Measurements from ENCODE around the gene CAMSAP1.
A peak's percentile ranks its signal among the peaks of the same experiment; 100 is the strongest.

CAMSAP1 gene

DNA sequence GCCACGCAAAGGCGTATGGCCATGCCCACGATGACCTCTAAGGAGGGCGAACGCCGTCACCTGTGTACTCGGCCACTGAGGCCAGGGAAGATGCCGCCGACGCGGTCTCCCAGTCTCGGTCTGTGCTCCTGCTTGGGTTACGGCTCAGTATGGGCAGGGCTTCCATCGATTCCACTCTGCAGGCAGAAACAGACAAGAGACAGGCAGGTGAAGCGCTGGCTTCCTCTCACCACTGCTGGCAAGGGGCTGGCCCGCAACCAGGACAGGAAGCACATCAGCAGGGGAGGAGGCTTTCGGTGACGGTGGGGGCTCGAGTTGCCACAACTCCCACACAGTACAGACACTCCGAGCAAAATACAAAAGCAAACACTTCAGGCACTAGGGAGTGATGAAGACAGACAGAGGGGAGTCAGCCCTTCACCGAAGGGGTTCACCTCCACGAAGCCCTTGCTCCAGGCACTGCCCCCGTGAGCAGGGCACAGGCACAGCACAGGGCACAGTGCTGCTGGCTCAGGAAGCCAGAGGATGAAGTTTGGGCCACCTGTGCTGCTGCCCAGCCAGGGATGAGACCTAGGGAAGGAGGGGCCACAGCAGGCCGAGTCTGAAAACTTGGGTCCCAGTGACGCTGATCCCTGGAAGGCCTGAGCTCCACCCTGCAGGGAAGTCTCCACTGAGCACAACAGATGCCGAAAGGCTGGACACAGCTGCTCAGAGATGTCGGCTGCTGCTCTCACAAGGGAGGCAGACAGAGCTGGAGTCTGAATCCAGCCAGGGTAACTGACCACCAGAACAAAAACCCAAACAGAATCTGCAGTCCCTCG lies 91.3 kb downstream of the CAMSAP1 start:
- CTCF ChIA-PET: interaction anchor here (1.5 kb wide), 1 partner anchor 18 kb away, joined by 6 read pairs; no protein-coding TSS in a partner anchor
- no peak for TF ChIP-seq ZNF510 (tag by site-specific recombination; IDR thresholded peaks at IDR 0.05; ENCODE audit: insufficient replicate concordance)
- no peak for TF ChIP-seq ZNF223 (tag by site-specific recombination; IDR thresholded peaks at IDR 0.05)
- TF ChIP-seq ZIC2 (tag by site-specific recombination; IDR thresholded peaks at IDR 0.05): peak; percentile 66
- POLR2A ChIA-PET: no interaction called here
- Histone ChIP-seq H3K36me3 (ENCODE audit: control insufficient read depth in 2 of 2, insufficient read depth in 1 of 2, low read length in 2 of 2) (peaks cover 4 to 92% of the 10 kb centered on the region in 2 experiments; a peak in 2 of 3 replicates), H3K9me3 (ENCODE audit: control insufficient read depth, insufficient read depth, low read depth, low read length) (no peaks in the 10 kb centered on the region), H3K27ac (ENCODE audit: extremely low read depth, low read depth, low read length) (no peak overlapping the region), H3K4me1 (ENCODE audit: control insufficient read depth, insufficient read depth, low read length) (no peaks in the 10 kb centered on the region), H3K4me3 (ENCODE audit: low read depth, low read length) (no peak overlapping the region)

DNA sequence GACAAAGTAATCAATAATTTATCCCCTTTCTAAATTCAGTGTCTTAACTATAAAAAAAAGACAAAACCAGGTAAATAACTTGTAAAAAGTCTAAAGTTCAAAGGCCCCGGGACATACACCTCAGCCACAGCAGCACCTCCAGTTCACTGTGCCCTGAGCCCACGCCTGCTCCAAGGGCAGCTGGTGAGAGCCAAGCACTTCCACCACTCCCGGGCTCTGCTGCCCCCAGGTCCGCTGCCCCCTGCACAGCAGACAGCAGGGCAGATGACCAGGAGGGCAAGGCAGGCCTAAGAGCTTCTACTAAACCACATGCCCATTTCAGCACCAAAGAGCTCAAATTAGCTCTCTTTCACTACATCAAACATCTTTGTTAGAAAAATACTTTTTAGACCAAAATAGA lies 91.9 kb downstream of the CAMSAP1 start:
- Histone ChIP-seq H3K4me1 (ENCODE audit: control insufficient read depth, insufficient read depth, low read length) (no peaks in the 10 kb centered on the region), H3K36me3 (ENCODE audit: control insufficient read depth in 2 of 2, insufficient read depth in 1 of 2, low read length in 2 of 2) (peaks cover 4 to 92% of the 10 kb centered on the region in 2 experiments; a peak in 2 of 3 replicates), H3K4me3 (ENCODE audit: low read depth, low read length) (no peak overlapping the region), H3K9me3 (ENCODE audit: control insufficient read depth, insufficient read depth, low read depth, low read length) (no peaks in the 10 kb centered on the region), H3K27ac (ENCODE audit: extremely low read depth, low read depth, low read length) (no peak overlapping the region)
- CTCF ChIA-PET: interaction anchor here (1.5 kb wide), 1 partner anchor 18 kb away, joined by 6 read pairs; no protein-coding TSS in a partner anchor
- POLR2A ChIA-PET: no interaction called here
- TF ChIP-seq MZF1 (tag by site-specific recombination; IDR thresholded peaks at IDR 0.05; ENCODE audit: borderline replicate concordance): no peak
- no peak for TF ChIP-seq ZNF138 (tag by site-specific recombination; IDR thresholded peaks at IDR 0.05; ENCODE audit: borderline replicate concordance)
- no peak for TF ChIP-seq KLF1 (tag by site-specific recombination; IDR thresholded peaks at IDR 0.05)
- no peak for TF ChIP-seq REPIN1 (tag by site-specific recombination; IDR thresholded peaks at IDR 0.05; ENCODE audit: low read depth)
- TF ChIP-seq ZBTB7A (tag by site-specific recombination; IDR thresholded peaks at IDR 0.05; ENCODE audit: low read depth): no peak
- TF ChIP-seq, protein P1, sequence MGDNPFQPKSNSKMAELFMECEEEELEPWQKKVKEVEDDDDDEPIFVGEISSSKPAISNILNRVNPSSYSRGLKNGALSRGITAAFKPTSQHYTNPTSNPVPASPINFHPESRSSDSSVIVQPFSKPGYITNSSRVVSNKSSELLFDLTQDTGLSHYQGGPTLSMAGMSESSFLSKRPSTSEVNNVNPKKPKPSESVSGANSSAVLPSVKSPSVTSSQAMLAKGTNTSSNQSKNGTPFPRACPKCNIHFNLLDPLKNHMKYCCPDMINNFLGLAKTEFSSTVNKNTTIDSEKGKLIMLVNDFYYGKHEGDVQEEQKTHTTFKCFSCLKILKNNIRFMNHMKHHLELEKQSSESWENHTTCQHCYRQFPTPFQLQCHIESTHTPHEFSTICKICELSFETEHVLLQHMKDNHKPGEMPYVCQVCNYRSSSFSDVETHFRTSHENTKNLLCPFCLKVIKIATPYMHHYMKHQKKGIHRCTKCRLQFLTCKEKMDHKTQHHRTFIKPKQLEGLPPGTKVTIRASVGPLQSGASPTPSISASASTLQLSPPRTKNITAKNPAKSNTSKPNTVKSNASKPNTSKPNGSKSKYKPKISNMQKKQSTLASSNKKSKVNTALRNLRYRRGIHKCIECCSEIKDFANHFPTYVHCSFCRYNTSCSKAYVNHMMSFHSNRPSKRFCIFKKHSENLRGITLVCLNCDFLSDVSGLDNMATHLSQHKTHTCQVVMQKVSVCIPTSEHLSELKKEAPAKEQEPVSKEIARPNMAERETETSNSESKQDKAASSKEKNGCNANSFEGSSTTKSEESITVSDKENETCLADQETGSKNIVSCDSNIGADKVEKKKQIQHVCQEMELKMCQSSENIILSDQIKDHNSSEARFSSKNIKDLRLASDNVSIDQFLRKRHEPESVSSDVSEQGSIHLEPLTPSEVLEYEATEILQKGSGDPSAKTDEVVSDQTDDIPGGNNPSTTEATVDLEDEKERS (tag by site-specific recombination; IDR thresholded peaks at IDR 0.05): no peak
- no peak for TF ChIP-seq ZNF558 (tag by site-specific recombination; IDR thresholded peaks at IDR 0.05)
- TF ChIP-seq, protein P2, sequence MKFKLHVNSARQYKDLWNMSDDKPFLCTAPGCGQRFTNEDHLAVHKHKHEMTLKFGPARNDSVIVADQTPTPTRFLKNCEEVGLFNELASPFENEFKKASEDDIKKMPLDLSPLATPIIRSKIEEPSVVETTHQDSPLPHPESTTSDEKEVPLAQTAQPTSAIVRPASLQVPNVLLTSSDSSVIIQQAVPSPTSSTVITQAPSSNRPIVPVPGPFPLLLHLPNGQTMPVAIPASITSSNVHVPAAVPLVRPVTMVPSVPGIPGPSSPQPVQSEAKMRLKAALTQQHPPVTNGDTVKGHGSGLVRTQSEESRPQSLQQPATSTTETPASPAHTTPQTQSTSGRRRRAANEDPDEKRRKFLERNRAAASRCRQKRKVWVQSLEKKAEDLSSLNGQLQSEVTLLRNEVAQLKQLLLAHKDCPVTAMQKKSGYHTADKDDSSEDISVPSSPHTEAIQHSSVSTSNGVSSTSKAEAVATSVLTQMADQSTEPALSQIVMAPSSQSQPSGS (tag by site-specific recombination; IDR thresholded peaks at IDR 0.05; ENCODE audit: low read depth): no peak
- no peak for TF ChIP-seq ZNF19 (tag by site-specific recombination; IDR thresholded peaks at IDR 0.05; ENCODE audit: low read depth)
- no peak for TF ChIP-seq ZNF792 (tag by site-specific recombination; IDR thresholded peaks at IDR 0.05)
- TF ChIP-seq, protein P3, sequence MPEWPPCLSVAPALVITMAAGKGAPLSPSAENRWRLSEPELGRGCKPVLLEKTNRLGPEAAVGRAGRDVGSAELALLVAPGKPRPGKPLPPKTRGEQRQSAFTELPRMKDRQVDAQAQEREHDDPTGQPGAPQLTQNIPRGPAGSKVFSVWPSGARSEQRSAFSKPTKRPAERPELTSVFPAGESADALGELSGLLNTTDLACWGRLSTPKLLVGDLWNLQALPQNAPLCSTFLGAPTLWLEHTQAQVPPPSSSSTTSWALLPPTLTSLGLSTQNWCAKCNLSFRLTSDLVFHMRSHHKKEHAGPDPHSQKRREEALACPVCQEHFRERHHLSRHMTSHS (tag by site-specific recombination; IDR thresholded peaks at IDR 0.05): no peak
- TF ChIP-seq, protein P4, sequence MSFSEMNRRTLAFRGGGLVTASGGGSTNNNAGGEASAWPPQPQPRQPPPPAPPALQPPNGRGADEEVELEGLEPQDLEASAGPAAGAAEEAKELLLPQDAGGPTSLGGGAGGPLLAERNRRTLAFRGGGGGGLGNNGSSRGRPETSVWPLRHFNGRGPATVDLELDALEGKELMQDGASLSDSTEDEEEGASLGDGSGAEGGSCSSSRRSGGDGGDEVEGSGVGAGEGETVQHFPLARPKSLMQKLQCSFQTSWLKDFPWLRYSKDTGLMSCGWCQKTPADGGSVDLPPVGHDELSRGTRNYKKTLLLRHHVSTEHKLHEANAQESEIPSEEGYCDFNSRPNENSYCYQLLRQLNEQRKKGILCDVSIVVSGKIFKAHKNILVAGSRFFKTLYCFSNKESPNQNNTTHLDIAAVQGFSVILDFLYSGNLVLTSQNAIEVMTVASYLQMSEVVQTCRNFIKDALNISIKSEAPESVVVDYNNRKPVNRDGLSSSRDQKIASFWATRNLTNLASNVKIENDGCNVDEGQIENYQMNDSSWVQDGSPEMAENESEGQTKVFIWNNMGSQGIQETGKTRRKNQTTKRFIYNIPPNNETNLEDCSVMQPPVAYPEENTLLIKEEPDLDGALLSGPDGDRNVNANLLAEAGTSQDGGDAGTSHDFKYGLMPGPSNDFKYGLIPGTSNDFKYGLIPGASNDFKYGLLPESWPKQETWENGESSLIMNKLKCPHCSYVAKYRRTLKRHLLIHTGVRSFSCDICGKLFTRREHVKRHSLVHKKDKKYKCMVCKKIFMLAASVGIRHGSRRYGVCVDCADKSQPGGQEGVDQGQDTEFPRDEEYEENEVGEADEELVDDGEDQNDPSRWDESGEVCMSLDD (tag by site-specific recombination; IDR thresholded peaks at IDR 0.05): no peak
